Suprapubic skin (tissue), 4 donors: ENCODE measurements around the gene ATG2B.

Experiments
- CTCF ChIP-seq, 2 donors: fragments of 200-600 bp in 1 of 2; fragments of 450-650 bp in 1 of 2; sonication (generic) in 1 of 2; IDR thresholded peaks; one replicate each; pipeline ENCODE4 v1.5.1; 2016 to 2019; ENCODE audit warnings: antibody characterized with exemption in 2 of 2, mild to moderate bottlenecking in 1 of 2, moderate library complexity in 1 of 2
- POLR2A ChIP-seq, 2 donors: fragments of 450-650 bp; IDR thresholded peaks; one replicate each; pipeline ENCODE4 v1.6.1; 2017; ENCODE audit warnings: antibody characterized with exemption in 2 of 2, mild to moderate bottlenecking in 2 of 2, moderate library complexity in 2 of 2
- POLR2AphosphoS5 ChIP-seq, 3 donors: sonication (generic); formaldehyde crosslinking; IDR thresholded peaks; one replicate each; pipeline ENCODE4 v1.6.1; 2017; ENCODE audit warnings: antibody characterized with exemption in 3 of 3

- TF ChIP-seq POLR2AphosphoS5 (IDR thresholded peaks at IDR 0.05) = no peak
- no peak for TF ChIP-seq CTCF (IDR thresholded peaks at IDR 0.05)
- no peak for TF ChIP-seq POLR2A (IDR thresholded peaks at IDR 0.05)
These were observed 44.3 kb downstream of the ATG2B start for GRCh38 chr14:96318836-96319235.
